Right ventricle myocardium inferior (tissue), 1 donor: ENCODE measurements around the gene CCSAP. TPM values are rescaled to one million over a fixed set of nuclear protein-coding genes. Genes with fewer than 3 reads are reported as not detected.
A peak's percentile ranks its signal among the peaks of the same experiment; 100 is the strongest.
"Not testable (repeated sequence)": the region's sequence is repeated elsewhere in the genome, so short reads cannot be mapped to it uniquely, and the experiment has no call there.

Experiments used
- ATAC-seq: fragments of 200-7000 bp; cut with Tn5 transposase; one replicate; pipeline ENCODE4 v1.9.1; 2020; ENCODE audit warnings: mild to moderate bottlenecking, moderate library complexity
- DNase-seq: peaks from one replicate; pipeline ENCODE4 v3.0.0; 2021; ENCODE audit errors: missing footprints
- intact Hi-C: fragments of 100-400 bp; cut with DNase I; formaldehyde crosslinking; loops from one replicate; pipeline ENCODE4 v1.11.0; 2022
- total RNA-seq: library from RNA; stranded (reverse); fragmentation: NEBNext Ultra II Directional; extraction: Animal tissue kit (Norgen Biotek cat#: 25700); gene quantifications from one replicate; pipeline ENCODE4 v1.2.1, GENCODE V29; 2021
- donor health status: DM: no; HTN: yes; CAD: no; lungs with severe emphysema.

CCSAP gene
- total RNA-seq, 1 donor from 2014 or later = 2.3 TPM

DNA sequence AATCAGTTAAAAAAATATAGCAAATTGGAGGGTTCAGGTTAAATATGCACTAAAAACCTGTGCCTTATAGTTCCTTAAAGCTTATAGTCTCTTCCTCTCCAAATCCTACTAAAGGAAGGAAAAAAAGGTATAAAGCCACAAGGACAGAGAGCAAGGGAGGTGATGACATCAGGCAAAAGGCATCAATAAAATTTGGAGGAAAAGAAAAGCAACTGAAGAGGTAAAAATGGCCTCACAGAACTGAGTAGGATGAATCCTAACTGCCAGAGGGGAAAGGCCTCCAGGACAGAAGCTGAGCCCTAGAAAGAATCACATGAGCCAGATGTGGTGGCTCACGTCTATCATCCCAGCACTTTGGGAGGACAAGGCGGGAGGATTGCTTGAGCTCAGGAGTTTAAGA lies 8.1 kb downstream of the CCSAP start:
- ATAC-seq (no peak), DNase-seq (no peak)
- intact Hi-C loops = no loop called here

DNA sequence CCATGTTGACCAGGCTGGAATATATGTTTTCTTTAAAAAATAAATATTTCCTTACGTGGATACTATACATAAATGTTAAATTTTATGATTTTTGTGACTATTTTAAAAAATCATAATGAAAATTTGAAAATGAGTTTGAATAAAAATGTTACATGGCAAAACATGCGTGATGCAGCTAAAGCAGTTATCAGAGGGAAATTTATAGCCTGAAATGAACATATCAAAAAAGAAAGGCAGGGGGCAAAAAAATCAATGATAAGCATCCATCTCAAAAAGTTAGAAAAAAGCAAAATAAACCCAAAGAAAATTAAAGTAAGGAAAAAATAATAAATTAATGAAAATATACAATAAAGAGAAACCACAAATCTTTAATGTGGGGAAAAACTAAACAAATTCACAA lies 8.6 kb downstream of the CCSAP start:
- ATAC-seq (no peak), DNase-seq (no peak)
- intact Hi-C loops = no loop called here

DNA sequence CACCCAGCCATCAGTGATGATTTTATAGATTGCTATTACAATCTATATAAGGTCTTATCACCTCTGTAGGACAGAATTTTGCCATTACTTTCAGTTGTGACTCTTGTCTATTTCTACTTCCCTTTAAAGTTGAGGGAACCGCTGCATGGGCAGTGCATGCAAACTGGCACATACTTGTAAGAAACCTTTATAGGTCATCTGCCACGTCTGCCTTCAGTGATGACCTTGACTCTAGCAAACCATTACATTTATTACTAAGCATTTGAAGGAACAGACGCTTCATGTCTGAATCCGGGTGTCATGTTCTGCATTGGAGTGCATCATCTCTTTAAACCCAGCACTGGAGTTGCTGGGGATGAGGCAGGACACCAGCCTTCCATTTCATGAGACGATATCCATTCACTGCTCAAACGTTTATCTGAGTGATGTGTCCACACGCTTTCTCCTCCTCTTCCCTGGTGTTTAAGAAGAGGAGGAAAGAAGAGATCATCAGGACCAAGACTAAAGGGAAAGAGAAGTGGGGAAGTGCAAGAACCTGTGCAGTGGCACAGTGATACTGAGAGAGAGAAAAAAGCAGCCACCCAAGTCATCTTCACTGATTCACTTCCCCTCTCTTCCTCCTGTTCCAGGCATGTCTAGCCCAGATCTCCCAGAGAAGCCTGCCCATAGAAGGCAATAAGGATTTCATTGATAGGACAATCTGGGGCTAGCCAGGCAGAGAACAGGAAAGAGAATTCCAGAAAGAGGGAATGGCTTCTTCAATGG lies 14.1 kb downstream of the CCSAP start:
- intact Hi-C loops = no loop called here
- DNase-seq (no peak), ATAC-seq (no peak)

DNA sequence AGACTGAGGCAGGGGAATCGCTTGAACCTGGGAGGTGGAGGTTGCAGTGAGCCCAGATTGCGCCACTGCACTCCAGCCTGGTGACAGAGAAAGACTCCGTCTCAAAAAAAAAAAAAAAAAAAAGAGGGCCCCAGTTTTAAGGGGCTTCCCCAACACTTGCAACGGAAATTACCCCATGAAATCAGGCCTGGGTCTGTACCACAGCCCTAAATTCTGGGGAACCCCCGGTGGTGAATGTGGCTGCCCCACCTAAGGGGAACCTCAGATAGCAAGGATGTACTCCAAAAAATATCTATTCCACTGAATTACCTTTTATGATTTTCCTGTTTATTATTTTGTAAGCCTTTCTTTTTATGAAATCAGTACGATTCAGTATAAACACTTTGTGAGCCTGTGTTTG lies 15.1 kb downstream of the CCSAP start:
- ATAC-seq, intact Hi-C loops, DNase-seq: not testable (repeated sequence)

DNA sequence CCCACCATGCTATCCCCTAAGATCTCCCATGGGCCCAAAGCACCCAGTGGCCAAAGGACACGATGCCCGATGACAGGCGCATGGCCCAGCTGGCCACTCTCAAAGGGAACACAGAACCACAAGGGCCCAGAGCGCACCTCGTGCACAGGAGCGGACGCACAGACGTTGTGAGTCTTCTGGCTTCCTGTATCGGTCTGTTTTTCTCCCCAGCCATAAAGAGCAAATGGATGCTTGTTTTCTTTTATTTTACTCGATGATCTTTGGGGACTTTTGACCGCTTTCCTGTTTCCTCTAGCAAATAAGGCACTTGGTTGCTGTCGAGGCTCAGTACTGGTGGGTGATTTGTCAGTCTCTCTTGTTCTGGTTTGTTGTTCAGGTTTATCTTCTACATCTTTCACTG lies 16.2 kb downstream of the CCSAP start:
- intact Hi-C loops = no loop called here
- ATAC-seq (no peak), DNase-seq (no peak)

DNA sequence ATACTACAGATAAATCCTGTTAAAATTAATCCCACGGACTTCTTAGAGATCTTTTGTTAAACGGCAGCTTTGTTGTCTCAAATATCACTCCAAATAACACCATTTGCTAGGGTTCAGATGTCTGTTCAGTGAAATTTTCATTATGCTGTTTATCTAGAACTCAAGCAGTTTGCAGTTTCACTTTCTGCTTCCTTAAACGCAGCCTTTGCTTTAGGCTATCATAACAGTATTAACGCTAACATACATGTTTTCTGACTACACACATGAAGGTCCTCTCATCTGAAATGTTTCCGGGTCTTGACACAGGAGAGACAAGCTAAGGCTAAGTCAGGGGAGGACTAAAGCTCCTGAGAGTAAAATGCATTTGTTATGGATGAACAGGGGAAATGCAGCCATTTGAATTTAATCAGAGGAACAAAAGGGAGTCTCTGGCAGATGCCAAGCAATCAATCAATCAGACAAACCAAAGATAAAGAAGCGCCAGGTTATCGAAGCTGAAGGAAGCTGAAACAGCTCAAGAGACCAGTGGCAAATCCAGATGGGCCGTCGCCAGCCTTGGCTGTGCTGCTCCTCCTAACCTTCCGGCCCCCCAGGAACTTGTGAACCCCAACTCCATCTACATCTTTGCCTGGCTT lies 16.9 kb downstream of the CCSAP start:
- ATAC-seq = no peak
- intact Hi-C loops = no loop called here
- no peak for DNase-seq

DNA sequence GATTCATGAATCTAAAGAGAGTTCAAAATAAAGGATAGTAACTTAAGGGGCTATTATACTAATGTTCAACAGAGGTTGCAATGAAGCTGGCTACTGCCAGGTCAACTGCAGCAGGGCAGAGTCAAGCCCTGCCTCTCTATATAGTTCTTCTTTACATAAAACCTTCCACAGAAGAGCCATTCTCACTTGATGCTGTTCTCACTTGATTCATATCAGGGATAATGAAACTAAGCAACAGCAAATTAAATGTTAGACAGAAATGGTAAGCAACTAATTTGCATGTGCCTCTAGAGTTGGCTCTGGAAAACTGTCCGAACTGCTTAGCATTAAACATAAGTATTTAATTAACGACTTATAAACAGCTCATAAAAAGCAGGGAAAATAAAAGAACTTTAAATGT lies 17.4 kb downstream of the CCSAP start:
- ATAC-seq = no peak
- no peak for DNase-seq
- intact Hi-C loops = no loop called here

DNA sequence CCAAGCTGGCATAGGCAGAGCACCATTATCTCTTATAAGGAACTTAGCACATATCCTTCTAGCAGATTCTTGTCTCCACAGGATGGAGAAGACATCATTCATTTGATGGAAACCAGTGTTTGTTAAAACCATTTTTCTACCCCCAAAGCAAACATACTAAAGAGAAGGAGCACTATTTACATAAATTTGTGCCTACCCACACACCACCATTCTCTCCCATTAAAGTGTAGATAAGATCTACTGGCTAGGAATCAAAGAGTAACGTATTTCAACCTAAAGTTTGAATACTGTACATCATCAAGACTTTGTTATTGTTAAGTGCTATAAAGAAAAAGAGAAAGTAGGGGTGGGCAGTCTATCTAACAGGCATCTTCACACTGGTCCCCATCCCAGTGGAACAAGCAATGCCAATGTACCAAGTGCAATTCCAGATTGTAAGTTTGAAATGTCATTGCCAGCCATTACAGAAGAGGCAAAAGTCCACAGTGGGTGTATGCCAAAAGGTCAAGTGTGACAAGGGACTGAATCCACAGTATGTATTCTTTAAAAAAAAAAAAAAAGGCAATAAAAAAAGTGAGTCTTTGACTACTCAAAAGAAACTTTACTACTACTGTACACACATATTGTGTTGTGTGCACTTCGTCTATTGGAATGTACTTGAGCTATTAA lies 18.8 kb downstream of the CCSAP start:
- intact Hi-C loops = no loop called here
- DNase-seq = no peak

DNA sequence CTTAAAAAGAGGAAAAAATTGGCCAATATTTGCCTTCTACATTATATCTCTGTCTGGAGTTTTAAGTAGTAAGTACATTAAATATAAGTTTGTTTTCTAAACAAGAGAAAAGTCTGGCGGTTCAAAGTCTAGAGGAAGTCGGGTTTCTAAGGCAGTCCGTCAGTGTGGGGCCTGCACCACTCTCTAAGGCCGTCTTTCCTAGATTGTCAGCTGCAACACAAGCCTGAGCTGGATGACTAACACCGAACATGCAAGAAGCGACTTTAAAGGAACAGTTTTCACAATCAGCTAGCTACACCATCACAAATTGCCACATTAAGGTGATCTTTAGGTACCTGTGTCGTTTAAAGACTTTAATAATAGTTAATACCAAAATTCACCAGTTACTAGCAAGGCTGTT lies 19.6 kb downstream of the CCSAP start:
- ATAC-seq = no peak
- intact Hi-C loops = no loop called here
- DNase-seq = no peak

More for the DNA sequence above, 18.8 kb downstream of the CCSAP start:
- ATAC-seq = no peak

DNA sequence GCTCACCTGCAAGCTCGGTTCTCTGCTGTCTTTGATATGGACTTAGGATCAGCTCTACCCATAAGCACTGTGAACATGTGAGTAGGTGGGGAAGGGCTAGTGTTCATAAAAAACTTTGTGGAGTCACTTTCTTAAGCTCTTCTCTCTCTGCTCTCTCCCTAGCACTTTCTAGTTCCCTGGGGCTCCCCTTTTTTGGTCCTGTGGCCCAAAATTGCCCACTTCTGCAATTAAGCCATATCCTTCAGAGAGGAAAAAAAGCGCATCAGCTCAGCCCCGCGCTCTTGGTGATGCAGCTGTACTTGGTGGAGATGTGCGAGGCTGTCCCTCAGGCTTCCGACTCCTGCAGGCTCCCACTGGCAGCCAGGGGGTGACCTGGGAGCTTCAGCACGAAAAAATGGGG lies 23.4 kb downstream of the CCSAP start:
- DNase-seq (no peak), ATAC-seq (no peak)
- intact Hi-C loops = no loop called here

DNA sequence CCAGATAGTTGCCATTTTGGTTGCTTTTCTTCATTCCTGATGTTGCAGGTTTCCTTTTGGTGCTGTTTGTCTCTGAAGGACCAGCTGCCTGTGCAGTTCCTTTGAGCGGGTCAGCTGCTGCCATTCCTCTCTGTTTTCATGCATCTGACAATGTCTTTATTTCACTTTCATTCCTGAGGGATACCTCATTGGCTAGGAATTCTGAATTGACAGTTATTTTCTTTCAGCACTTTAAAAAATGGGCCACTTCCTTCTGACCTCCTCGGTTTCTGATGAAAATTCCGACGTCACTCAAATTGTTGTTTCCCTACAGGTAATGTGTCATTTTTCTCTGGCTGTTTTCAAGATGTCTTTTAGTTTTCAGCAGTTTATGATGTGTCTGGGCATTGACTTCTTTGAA lies 24.8 kb downstream of the CCSAP start:
- no peak for ATAC-seq
- no peak for DNase-seq

DNA sequence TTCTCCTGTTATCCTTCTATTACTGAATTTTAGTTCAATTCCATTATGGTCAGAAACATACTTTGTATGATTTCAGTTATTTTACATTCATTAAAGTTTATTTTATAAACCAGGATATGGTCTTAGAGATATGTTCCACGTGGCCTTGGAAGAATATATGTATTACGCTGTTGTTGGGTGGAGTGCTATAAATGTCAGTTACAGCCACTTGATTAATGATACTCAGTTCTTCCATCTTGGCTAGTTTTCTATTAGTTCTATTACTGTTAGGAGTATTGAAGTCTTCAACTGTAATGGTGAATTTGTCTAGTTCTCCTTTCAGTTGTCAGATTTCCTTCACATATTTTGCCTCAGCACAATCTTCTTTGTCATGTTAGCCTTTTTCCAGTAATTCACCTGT lies 26.7 kb downstream of the CCSAP start:
- ATAC-seq (no peak), DNase-seq (no peak)
- intact Hi-C loops = no loop called here

More for the DNA sequence above, 24.8 kb downstream of the CCSAP start:
- intact Hi-C loops = no loop called here

DNA sequence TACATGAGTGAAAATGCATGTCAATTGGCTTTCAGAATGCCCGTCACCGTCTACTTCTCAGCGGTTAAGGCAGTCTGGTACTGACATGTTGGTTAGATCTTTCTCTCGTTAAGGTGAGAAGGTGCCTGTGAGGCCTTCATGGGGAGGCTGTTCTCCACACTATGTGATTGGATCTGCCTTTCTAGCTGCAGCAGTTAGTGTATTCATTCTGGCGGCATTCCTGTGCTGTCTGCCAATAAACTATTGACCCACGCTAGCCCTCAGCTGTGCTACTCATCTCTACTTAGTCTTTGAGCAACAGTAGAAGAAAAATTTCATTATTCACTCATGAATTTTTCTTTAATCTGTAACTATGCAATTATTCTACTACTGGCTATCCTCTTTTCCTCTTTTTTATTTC lies 32.0 kb downstream of the CCSAP start:
- DNase-seq (no peak), ATAC-seq (peak; percentile 63)
- intact Hi-C loops = no loop called here

DNA sequence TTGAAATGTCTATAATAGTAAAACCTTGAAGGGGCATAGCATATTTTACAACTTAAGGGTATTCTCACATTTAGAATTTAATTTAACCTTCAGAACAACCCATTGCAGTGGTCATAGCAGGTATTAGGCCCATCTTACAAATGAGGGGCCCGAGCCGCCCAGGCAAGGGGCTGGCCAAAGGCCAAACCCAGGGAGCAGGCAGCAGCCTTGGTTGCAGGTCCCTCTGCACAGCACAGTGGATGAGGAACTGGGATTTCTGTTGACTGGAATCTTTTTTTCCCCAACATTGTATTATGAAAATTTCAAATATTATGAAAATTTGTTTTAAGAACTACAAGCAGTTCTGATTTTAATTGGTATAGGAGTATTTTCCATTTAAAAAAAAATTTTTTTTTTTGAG lies 33.2 kb downstream of the CCSAP start:
- intact Hi-C loops = no loop called here
- DNase-seq = no peak
- ATAC-seq = no peak

DNA sequence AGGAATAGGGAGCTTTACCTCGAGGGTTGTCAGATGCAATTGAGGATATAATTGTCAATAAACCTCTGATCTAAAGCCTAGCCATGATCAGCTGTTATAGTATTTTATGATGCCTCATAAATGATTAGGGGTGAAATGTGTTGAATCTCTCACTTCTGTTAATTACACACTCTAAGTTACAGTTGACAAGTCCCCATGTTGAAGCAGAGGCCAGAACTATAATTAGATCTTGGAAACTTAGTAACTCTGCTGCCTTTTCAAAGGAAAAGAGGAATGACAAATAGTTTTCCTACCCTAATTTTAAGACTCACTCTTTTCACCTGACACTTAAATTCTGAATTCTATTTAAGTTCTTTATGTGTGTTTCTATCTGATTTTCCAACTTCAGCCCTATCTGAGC lies 33.8 kb downstream of the CCSAP start:
- ATAC-seq (no peak), DNase-seq (no peak)
- intact Hi-C loops = no loop called here

DNA sequence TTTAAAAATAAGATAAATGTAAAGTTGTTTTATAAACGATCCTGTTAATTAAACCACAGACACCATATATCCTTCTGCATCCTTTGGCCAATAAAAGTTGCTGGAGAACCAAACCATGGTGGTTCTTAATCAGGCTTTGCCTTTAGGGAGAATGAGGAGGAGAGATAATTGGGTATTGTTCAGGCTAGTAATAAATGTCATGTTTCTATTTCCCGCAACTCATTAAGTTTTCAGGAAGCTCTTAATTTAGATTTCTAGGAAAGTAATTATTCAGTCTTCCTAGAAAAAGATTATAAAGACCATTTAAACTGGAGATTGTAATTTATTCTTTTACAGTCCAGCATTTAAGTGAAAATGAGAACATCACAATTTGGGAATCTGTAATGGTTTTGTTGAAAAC lies 37.5 kb downstream of the CCSAP start:
- ATAC-seq = no peak
- intact Hi-C loops = no loop called here

DNA sequence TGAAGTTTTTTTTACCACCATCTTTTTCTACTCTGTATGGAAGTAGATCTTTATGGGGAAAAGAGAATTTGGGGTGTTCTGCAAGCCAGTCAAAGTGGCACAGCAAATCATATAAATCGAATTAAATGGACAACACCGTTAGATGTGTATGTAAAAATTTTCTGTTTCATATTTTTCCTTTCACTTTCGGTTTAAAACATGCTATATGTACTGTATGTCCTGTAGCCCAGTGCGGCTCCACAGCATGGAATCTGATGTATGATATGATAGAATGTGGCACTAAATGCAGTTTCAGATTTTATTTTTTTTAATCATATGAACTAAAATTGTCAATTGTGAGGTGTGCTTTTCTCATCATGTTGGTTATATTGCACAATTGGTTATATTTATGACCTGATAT lies 39.0 kb downstream of the CCSAP start:
- DNase-seq = no peak
- intact Hi-C loops = no loop called here
- no peak for ATAC-seq

More for the DNA sequence above, 37.5 kb downstream of the CCSAP start:
- DNase-seq = no peak

DNA sequence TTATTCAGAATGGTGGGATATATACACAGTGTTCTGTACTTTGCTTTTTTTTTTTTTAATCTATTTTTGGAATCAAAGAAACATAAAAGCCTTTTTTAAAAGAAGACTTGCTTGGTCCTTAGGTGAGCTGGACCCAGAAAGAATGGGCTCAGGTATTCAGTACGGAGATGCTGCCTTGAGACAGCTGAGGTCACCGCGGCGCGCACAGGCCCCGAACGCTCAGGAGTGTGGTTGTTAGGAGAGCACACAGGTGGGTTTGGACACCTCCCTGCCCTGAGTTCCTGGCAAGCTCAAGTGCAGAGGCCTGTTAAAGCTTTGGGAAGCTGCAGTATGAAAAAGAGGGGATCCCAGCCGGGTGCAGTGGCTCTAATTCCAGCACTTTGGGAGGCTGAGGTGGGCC lies 40.1 kb downstream of the CCSAP start:
- ATAC-seq = no peak

DNA sequence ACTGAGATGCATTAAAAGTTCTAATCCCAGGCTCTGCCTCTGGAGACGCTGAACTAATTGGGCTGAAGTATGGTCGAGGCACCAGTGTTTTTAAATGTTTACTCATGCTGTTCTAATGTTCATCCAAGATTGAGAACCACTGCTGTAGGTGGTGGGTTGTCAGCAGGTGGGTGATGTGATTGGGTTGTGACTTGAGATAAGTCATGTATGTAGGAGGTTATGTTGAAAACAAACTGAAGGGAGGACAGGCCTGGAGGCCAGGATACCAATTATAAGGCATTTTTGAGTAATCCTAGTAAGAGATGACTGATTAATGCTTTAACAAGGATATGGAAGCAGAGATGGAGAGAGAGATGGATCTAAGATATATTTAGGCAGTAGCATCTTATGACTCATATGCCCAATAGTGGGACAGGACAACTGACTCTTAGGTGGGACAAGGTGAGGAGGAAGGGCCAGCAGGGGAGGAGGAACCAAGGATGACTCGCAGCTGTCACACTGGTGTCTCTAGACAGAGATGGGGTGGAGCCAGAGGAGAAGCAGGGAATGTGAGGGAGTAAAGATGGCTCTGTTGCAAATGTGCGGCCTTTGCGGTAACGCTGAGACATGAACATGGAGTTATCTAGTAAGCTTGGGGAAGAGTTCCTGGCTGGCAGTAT lies 42.6 kb downstream of the CCSAP start:
- intact Hi-C loops = no loop called here
- ATAC-seq (no peak), DNase-seq (no peak)

More for the DNA sequence above, 40.1 kb downstream of the CCSAP start:
- intact Hi-C loops = no loop called here
- DNase-seq = no peak
